ENCODE data around the gene OR56A1. TPM values are rescaled to one million over a fixed set of nuclear protein-coding genes. Genes with fewer than 3 reads are reported as not detected.

OR56A1 gene
- total RNA-seq, 1 donor, result under 0.01 TPM

DNA sequence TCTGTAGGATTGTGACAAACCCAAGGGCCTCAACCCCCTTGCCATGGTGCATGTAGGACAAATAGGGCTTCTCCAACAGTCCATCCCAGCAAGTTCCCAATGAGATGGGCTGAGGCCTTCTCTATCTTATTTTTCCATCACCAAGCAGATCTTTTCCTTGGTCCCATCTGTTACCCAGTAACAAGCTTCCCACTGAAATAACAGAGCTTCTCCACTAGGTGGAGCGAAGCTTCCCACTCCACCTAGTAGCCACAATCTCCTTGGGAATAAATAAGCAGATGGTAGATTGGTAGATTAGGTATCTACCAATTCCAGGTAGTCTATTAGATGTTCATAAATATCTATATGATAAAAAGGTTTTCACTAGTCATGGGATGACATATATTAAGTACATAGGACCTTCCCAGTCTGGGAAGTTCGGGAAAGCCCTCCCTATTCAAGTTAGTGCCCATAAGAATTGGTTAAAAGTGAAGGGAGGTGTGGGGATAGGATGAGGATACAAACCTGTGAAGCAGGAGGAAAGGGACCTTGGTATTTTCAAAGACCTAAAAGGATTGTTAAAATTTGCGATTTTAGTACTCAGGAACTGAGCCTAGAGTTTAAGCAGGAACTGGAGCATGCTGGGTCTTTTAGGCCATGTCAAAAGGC is 37.8 kb downstream of the OR56A1 start:
- DNase-seq (ENCODE audit: low read depth), result peak; percentile 29
- peak; percentile 60 for TF ChIP-seq CTCF (IDR thresholded peaks at IDR 0.05; ENCODE audit: insufficient read depth, low read length)
- no peak overlapping the region for H3K4me3 ChIP-seq (ENCODE audit: low read depth, low read length)

- peak; percentile 11 for DNase-seq (ENCODE audit: low read depth)
- H3K4me3 ChIP-seq (ENCODE audit: low read depth, low read length), result no peak overlapping the region
- no peak for TF ChIP-seq CTCF (IDR thresholded peaks at IDR 0.05; ENCODE audit: insufficient read depth, low read length)
Observed at GRCh38 chr11:5992150-5992549, 38.4 kb downstream of the OR56A1 start.

GRCh38 chr11:5989203-5989602 is 41.4 kb downstream of the OR56A1 start:
- H3K4me3 ChIP-seq (ENCODE audit: low read depth, low read length), result no peak overlapping the region
- no peak for DNase-seq (ENCODE audit: low read depth)
- TF ChIP-seq CTCF (IDR thresholded peaks at IDR 0.05; ENCODE audit: insufficient read depth, low read length), result no peak

- no peak within 1 kb of the TSS for H3K4me3 ChIP-seq (ENCODE audit: low read depth, low read length)
- no peak for TF ChIP-seq CTCF (IDR thresholded peaks at IDR 0.05; ENCODE audit: insufficient read depth, low read length)
- no peak for DNase-seq (ENCODE audit: low read depth)
Observed at GRCh38 chr11:5986885-5987284, 43.7 kb downstream of the OR56A1 start, which contains the start of gene OR52L1. Gene OR52L1, minus strand, starts transcription at chr11:5986985. Its CDS starts 55 bp downstream, at chr11:5986930.

DNA sequence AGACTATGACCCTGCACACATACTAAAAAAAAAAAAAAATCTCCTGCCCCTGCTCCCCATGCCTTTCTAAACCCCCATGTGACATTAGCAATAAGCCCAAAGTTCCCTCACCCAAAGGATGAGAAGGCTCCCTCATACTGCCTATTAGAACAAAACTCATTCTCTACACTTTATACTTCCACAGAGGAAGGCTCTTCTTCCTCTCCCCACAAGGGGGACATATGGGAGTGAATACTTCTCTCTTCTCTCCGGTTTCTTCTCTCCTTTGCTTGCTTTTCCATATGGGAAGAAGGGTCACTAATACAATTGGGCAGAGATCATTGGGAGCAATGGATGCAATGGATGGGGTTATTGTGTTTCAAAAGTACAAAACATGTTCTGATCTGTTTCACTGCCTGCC is 47.1 kb downstream of the OR56A1 start:
- no peak for DNase-seq (ENCODE audit: low read depth)
- no peak overlapping the region for H3K4me3 ChIP-seq (ENCODE audit: low read depth, low read length)
- peak; percentile 9 for TF ChIP-seq CTCF (IDR thresholded peaks at IDR 0.05; ENCODE audit: insufficient read depth, low read length)

DNA sequence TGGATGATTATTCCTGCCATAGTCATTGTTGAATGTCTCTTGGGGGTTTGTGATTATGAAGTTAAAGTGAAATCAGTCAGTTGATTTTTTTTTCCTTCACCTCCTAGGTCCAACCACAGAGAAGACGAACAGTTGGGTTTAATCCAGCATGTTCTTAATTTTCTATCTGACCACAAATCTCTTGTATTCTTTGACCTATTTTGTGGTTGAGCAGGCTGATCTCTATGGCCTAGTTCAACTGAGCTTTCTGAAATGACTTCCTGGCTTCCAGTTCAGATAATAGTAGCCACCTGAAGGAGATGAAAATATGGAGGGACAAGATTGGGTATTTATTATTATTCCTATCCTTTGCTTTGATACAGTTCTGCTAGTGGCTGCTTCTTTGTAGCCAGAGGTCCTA is 57.0 kb downstream of the OR56A1 start:
- TF ChIP-seq CTCF (IDR thresholded peaks at IDR 0.05; ENCODE audit: insufficient read depth, low read length), result no peak
- H3K4me3 ChIP-seq (ENCODE audit: low read depth, low read length), result no peak overlapping the region
- DNase-seq (ENCODE audit: low read depth), result no peak

Small RNAs within 50 kb of the gene (small RNA-seq; reads per million reads assigned to genes)
- gene RNA5SP329, result not detected

Other genes with a start within 250 kb of the OR56A1 start
- gene OR52N5, start 247.4 kb downstream of the OR56A1 start, total RNA-seq (ENCODE audit: low replicate concordance), result under 0.01 TPM in 1 of 2 replicates, not detected in the other
- gene OR52N1, start 239.5 kb downstream of the OR56A1 start, total RNA-seq (ENCODE audit: low replicate concordance), result not detected in 2 replicates
- gene OR52N2, start 221.8 kb downstream of the OR56A1 start, total RNA-seq (ENCODE audit: low replicate concordance), result not detected in 2 replicates
- not detected in 2 replicates for gene OR52E6, start 188.9 kb downstream of the OR56A1 start, total RNA-seq (ENCODE audit: low replicate concordance)
- not detected in 2 replicates for gene OR52E8, start 173.1 kb downstream of the OR56A1 start, total RNA-seq (ENCODE audit: low replicate concordance)
- gene OR52E4, start 150.1 kb downstream of the OR56A1 start, total RNA-seq (ENCODE audit: low replicate concordance), result not detected in 2 replicates
- gene OR52E5, start 137.6 kb downstream of the OR56A1 start, total RNA-seq (ENCODE audit: low replicate concordance), result not detected in 2 replicates
- gene OR56A3, start 88.5 kb downstream of the OR56A1 start, total RNA-seq (ENCODE audit: low replicate concordance), result not detected in 2 replicates
- not detected in 2 replicates for gene OR56A5, start 62.3 kb downstream of the OR56A1 start, total RNA-seq (ENCODE audit: low replicate concordance)
- not detected in 2 replicates for gene OR52L1, start 43.8 kb downstream of the OR56A1 start, total RNA-seq (ENCODE audit: low replicate concordance)
- not detected in 2 replicates for gene OR56A4, start 23.8 kb downstream of the OR56A1 start, total RNA-seq (ENCODE audit: low replicate concordance)
- 0.57 TPM in 1 of 2 replicates, not detected in the other for gene OR56B4, start 76.9 kb upstream of the OR56A1 start, total RNA-seq (ENCODE audit: low replicate concordance)
- gene OR52B2, start 139.6 kb upstream of the OR56A1 start, total RNA-seq (ENCODE audit: low replicate concordance), result not detected in 2 replicates
- gene OR52W1, start 168.5 kb upstream of the OR56A1 start, total RNA-seq (ENCODE audit: low replicate concordance), result not detected in 2 replicates
- not detected in 2 replicates for gene C11orf42, start 174.8 kb upstream of the OR56A1 start, total RNA-seq (ENCODE audit: low replicate concordance)
- gene FHIP1B, start 203.9 kb upstream of the OR56A1 start, total RNA-seq (ENCODE audit: low replicate concordance), result 6.4 and 15.6 TPM in 2 replicates
- not detected in 2 replicates for gene CNGA4, start 208.3 kb upstream of the OR56A1 start, total RNA-seq (ENCODE audit: low replicate concordance)
- not detected in 2 replicates for gene CCKBR, start 229.1 kb upstream of the OR56A1 start, total RNA-seq (ENCODE audit: low replicate concordance)